22Rv1 (cell line): Measurements from ENCODE around the gene TEX52.
A peak's percentile ranks its signal among the peaks of the same experiment; 100 is the strongest.

Source experiments
- H3K27ac ChIP-seq: fragments of 450-650 bp; 2 replicates; pipeline ENCODE4 v1.5.1; 2017
- ZFX ChIP-seq: fragments of 450-650 bp; IDR thresholded peaks from 2 replicates; pipeline ENCODE4 v1.6.1; 2017; ENCODE audit warnings: antibody characterized with exemption, borderline replicate concordance
- TF ChIP-seq, protein P1 (sequence below): fragments of 450-650 bp; IDR thresholded peaks from 2 replicates; pipeline ENCODE4 v1.5.1; 2017; ENCODE audit warnings: mild to moderate bottlenecking

The TEX52 gene

DNA sequence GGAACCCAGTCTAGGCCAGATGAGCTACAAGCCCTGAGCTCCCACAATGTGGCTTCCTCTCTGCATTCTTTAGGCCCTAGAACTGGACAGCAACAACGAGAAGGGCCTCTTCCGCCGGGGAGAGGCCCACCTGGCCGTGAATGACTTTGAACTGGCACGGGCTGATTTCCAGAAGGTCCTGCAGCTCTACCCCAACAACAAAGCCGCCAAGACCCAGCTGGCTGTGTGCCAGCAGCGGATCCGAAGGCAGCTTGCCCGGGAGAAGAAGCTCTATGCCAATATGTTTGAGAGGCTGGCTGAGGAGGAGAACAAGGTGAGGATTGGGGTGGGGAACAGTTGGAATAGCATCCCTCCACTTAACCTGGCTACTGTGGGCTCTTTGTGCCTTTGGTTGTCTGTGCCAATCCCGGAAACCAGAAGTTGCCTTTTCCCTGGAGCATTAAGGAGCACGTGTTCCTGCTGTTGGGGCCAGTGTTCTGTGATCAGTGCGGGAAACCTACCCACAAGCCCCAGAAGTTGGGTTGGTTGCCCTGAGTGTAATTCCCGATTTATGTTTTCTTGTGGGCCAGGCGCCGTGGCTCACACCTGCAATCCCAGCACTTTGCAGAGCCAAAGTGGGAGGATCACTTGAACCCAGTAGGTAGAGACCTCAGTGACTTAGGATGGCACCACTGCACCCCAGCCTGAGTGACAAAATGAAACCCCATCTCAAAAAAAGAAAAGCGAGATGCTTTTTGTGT lies 55.6 kb downstream of the TEX52 start:
- TF ChIP-seq, protein P1, sequence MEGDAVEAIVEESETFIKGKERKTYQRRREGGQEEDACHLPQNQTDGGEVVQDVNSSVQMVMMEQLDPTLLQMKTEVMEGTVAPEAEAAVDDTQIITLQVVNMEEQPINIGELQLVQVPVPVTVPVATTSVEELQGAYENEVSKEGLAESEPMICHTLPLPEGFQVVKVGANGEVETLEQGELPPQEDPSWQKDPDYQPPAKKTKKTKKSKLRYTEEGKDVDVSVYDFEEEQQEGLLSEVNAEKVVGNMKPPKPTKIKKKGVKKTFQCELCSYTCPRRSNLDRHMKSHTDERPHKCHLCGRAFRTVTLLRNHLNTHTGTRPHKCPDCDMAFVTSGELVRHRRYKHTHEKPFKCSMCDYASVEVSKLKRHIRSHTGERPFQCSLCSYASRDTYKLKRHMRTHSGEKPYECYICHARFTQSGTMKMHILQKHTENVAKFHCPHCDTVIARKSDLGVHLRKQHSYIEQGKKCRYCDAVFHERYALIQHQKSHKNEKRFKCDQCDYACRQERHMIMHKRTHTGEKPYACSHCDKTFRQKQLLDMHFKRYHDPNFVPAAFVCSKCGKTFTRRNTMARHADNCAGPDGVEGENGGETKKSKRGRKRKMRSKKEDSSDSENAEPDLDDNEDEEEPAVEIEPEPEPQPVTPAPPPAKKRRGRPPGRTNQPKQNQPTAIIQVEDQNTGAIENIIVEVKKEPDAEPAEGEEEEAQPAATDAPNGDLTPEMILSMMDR = no peak
- TF ChIP-seq ZFX = no peak
- H3K27ac ChIP-seq = no peak overlapping the region; the same call in 1 of the 2 replicates

GRCh38 chr12:2800046-2800570 lies 56.7 kb downstream of the TEX52 start:
- peak overlapping the region; percentile 33 for H3K27ac ChIP-seq
- TF ChIP-seq, protein P1 = no peak
- TF ChIP-seq ZFX = no peak
